ENCODE data around the gene KBTBD2.
"Not testable (repeated sequence)": the region's sequence is repeated elsewhere in the genome, so short reads cannot be mapped to it uniquely, and the experiment has no call there.

KBTBD2 gene

DNA sequence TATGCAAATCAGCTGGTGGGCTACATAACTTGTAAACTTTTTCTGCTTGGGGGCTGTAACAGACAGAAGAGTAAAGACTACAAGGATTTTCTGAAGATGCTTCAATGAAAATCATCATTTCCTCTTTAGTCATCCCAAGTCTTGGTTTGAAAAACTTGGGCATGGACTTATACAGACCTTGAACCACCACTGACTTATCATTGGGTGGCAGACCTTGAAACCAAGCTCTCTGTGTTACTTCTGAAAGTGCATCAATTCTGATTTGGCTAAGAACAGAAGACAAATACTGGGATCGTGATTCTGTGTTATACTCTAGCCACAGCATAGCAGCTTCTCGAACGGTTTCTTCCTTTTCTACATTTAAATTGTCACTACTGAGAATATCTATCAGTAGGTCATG lies 21.3 kb downstream of the KBTBD2 start:
- no peak overlapping the region for H3K4me3 ChIP-seq
- no peak for DNase-seq (ENCODE audit: low spot score)
- H3K27ac ChIP-seq = no peak overlapping the region
- TF ChIP-seq, protein P1, sequence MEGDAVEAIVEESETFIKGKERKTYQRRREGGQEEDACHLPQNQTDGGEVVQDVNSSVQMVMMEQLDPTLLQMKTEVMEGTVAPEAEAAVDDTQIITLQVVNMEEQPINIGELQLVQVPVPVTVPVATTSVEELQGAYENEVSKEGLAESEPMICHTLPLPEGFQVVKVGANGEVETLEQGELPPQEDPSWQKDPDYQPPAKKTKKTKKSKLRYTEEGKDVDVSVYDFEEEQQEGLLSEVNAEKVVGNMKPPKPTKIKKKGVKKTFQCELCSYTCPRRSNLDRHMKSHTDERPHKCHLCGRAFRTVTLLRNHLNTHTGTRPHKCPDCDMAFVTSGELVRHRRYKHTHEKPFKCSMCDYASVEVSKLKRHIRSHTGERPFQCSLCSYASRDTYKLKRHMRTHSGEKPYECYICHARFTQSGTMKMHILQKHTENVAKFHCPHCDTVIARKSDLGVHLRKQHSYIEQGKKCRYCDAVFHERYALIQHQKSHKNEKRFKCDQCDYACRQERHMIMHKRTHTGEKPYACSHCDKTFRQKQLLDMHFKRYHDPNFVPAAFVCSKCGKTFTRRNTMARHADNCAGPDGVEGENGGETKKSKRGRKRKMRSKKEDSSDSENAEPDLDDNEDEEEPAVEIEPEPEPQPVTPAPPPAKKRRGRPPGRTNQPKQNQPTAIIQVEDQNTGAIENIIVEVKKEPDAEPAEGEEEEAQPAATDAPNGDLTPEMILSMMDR (IDR thresholded peaks at IDR 0.05) = no peak

DNA sequence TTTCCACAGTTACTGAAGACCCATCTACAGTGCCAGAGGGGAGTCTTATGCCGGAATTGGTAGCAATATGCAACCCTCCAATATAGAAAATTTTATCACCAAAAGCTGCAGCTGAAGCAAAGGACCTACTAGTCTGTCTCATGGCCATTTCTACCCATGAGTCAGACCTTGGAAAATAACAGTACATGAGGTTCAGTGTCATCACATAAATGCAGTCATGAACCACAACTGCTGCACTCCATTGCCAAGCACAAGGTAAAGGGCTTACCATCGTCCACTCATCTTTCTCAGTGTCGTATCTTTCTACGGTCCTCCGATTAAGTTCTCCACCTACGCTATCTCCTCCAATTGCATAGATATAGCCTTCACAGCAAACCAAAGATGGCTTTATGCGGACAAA lies 21.8 kb downstream of the KBTBD2 start:
- Histone ChIP-seq H3K4me3 (no peak overlapping the region), H3K27ac (no peak overlapping the region)
- TF ChIP-seq, protein P1 (IDR thresholded peaks at IDR 0.05) = no peak
- DNase-seq (ENCODE audit: low spot score) = no peak

DNA sequence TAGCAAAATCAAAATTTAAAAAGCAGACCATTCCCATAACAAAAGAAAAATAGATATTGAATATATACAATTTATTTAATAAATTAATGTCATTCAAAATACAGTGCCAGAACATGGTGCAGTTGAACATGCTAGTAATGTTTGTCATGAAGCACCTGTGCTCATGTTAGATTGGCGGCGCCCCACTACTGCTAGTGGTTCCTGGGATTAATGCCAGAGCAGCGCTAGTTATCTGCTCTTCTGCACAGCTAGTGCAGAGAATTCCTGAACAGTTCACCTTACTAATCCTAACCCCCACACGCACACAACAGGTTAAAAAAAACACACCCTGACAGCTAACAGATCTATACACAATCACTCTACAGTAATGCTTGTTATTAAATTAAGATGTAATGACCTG lies 23.4 kb downstream of the KBTBD2 start:
- H3K4me3 ChIP-seq = no peak overlapping the region
- H3K27ac ChIP-seq = no peak overlapping the region
- TF ChIP-seq, protein P1 (IDR thresholded peaks at IDR 0.05) = no peak
- no peak for DNase-seq (ENCODE audit: low spot score)

DNA sequence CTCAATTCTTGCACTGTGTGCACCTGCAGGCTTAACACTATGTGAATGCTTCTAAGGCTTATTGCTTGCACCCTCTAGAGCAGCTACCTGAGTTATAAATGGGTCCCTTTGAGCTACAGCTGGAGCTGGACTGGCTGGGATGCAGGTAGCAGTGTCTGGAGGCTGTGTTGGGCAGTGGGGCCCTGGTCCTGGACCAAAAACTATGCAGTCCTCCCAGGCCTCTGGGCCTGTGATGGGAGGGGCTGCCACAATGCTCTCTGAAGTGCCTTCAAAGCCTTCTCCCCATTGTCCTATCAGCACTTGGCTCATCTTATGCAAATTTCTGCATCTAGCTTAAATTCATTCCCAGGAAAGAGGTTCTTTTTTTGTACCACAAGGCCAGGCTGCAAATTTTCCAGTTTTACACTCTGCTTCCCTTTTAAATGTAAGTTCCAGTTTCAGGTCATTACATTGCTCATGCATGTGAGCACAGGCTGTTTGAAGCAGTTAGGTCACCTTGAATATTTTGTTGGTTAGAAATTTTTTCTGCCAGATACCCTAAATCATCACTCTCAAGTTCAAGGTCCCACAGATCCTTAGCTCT lies 26.0 kb downstream of the KBTBD2 start:
- DNase-seq (ENCODE audit: low spot score) = no peak
- no peak overlapping the region for H3K4me3 ChIP-seq
- no peak overlapping the region for H3K27ac ChIP-seq
- TF ChIP-seq, protein P1 (IDR thresholded peaks at IDR 0.05) = no peak

DNA sequence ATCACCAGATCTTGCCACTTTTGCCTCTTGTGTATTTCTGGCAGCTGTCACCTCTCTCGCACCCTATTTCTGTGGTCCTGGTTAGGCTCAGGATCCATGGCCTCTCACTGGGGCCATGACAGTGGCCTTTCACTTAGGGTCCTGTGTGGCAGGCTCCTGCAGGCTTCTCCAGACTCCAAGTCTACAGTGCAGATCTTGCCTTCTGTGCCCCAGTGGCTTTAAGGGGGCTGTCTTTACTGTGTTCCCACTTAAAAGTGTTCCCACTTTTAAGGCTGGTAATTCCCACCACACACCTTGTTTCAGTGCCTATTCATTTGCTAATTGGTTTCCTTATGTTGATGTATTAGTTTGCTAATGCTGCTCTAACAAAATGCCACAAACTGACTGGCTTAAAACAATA lies 27.7 kb downstream of the KBTBD2 start:
- H3K4me3 ChIP-seq; H3K27ac ChIP-seq; DNase-seq (ENCODE audit: low spot score): not testable (repeated sequence)

DNA sequence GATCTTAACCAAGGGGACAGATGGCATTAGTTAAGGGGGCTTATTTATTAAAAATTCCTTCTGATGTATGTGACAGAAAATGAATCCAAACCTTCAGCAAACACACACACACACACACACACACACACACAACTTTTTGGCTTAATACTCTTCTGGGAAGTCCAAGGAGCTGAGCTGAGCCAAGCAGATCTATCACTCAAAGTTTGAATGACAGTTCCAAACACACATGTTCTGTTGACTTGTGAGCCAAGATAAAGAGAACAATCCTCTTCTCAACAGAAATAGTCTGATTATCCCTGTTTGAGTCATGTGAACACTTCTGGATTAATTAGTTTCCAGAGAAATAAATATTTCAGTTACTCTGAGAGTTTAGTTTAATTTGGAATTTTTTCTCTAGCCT lies 31.5 kb downstream of the KBTBD2 start:
- TF ChIP-seq, protein P1 (IDR thresholded peaks at IDR 0.05) = no peak
- H3K27ac ChIP-seq = no peak overlapping the region
- H3K4me3 ChIP-seq = no peak overlapping the region
- no peak for DNase-seq (ENCODE audit: low spot score)

GRCh38 chr7:32858648-32859047 lies 32.9 kb downstream of the KBTBD2 start:
- no peak for DNase-seq (ENCODE audit: low spot score)
- H3K4me3 ChIP-seq = no peak overlapping the region
- H3K27ac ChIP-seq = no peak overlapping the region
- TF ChIP-seq, protein P1 (IDR thresholded peaks at IDR 0.05) = no peak

DNA sequence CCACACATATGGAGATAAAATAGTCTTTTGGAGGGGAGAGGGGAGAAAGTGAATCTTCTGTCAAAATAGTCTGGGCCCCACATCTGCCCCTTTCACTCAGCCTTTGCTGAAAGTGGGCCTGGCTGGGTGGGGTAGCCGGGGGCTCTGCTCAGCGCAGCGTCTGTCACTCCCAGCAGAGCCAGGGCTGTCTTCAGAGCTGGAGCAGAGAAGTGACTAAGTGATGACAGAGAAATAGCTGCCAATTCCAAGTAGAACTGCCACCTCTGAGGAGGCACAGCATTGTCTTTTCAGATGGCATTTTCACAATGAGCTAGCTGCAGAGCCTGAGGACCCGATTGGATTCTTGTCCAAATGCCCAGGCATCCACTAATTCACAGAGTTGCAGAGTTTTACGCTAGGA lies 34.5 kb downstream of the KBTBD2 start:
- H3K4me3 ChIP-seq; DNase-seq (ENCODE audit: low spot score); H3K27ac ChIP-seq: not testable (repeated sequence)

- H3K4me3 ChIP-seq; H3K27ac ChIP-seq; DNase-seq (ENCODE audit: low spot score): not testable (repeated sequence)
Measured at GRCh38 chr7:32855837-32856775, 35.5 kb downstream of the KBTBD2 start.

DNA sequence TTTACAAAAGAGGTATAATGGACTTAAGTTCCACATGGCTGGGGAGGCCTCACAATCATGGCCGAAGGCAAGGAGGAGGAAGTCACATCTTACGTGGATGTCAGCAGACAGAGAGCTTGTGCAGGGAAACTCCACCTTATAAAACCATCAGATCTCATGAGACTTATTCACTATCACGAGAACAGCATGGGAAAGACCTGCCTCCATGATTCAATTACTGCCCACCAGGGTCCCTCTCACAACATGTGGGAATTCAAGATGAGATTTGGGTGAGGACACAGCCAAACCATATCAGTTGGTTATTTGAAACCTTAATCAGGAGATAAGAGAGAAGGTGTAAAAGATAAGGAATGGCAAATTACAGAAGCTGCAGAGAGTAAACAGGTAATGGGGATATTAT lies 40.9 kb downstream of the KBTBD2 start:
- not testable (repeated sequence) for H3K27ac ChIP-seq; DNase-seq (ENCODE audit: low spot score); H3K4me3 ChIP-seq

DNA sequence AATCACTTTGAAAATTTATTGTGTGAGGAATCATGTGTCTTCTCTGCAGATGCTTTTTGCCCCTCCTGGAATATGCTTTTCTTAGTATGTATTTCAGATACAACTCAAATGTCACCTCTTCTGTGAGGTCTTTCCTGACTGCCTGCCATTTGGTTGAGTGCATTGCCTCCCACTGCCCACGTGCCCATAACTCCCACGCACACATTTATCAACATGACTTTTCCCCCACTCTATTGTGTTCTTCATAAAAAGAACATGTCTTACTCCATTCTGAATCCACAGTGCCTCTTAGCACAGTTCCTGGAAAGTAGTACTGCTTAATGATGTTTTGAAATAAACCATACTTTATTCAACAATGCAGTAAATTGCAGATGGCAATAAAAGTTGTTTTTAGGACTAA lies 42.9 kb downstream of the KBTBD2 start:
- not testable (repeated sequence) for H3K4me3 ChIP-seq

More for the DNA sequence above, 42.9 kb downstream of the KBTBD2 start:
- not testable (repeated sequence) for DNase-seq (ENCODE audit: low spot score); H3K27ac ChIP-seq

Measured in coronary artery (tissue), 2 donors.